Choroid plexus epithelial cell (primary cell): ENCODE measurements around the gene LEUTX.

Experiments used
- DNase-seq: peaks from one replicate; pipeline ENCODE4 v3.0.0-alpha.2; 2010; ENCODE audit warnings: low read depth
- H3K4me3 ChIP-seq: 2 replicates; pipeline ENCODE4 v1.5.1; 2011; ENCODE audit warnings: low read depth, mild to moderate bottlenecking, control low read depth, low read length, moderate library complexity
- TF ChIP-seq, protein P1 (sequence below): conservative IDR thresholded peaks from 2 replicates; pipeline ENCODE4 v1.5.1; 2011; ENCODE audit warnings: low read depth, mild to moderate bottlenecking, control low read depth, inconsistent platforms, low read length, moderate library complexity

LEUTX gene

DNA sequence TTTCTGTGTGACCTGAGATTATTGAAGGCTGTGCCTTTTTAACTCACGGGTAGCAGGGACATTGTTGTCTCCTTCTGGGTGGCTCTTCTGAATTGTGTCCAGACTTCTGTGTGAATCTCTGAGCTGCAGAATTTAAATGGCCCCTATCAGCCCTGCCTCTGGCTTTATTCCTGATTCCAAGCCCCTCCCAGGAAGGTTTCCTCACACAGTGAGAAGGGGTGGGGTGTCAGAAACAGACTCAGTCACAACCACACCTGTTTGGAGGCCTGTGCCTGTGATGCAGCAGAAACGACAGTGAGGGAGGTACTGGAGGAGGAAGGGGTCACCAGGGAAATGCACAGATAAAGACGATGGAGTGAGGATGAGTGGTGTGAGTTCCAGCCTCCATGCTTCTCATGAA is 40.8 kb upstream of the LEUTX start, which contains the start of gene CLC:
Gene CLC (minus strand): TSS at position 139 of the 400 bp plus-strand sequence. CDS start 77 bp downstream, at position 62.
- H3K4me3 ChIP-seq, result no peak within 1 kb of the TSS
- TF ChIP-seq, protein P1, sequence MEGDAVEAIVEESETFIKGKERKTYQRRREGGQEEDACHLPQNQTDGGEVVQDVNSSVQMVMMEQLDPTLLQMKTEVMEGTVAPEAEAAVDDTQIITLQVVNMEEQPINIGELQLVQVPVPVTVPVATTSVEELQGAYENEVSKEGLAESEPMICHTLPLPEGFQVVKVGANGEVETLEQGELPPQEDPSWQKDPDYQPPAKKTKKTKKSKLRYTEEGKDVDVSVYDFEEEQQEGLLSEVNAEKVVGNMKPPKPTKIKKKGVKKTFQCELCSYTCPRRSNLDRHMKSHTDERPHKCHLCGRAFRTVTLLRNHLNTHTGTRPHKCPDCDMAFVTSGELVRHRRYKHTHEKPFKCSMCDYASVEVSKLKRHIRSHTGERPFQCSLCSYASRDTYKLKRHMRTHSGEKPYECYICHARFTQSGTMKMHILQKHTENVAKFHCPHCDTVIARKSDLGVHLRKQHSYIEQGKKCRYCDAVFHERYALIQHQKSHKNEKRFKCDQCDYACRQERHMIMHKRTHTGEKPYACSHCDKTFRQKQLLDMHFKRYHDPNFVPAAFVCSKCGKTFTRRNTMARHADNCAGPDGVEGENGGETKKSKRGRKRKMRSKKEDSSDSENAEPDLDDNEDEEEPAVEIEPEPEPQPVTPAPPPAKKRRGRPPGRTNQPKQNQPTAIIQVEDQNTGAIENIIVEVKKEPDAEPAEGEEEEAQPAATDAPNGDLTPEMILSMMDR, result no peak
- no peak for DNase-seq

DNA sequence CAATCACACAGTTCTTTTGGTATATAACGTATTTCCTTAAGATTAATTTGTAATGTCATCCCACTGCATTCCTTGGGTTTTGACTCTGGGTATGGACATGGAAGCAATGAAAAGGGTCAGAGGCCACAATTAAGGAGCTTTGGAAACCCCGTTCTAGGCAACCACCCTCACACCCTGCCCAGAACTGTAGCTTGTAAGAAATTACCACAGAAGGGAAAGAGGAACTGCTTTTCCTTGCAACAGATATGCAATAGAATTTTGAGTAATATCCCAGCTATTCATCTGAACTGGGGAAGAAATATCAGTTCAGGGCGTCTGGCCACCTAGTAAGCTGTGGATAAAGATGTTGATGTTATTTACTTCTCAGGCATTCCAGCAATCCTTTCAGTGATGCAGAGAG is 39.8 kb upstream of the LEUTX start:
- TF ChIP-seq, protein P1, result no peak
- no peak overlapping the region for H3K4me3 ChIP-seq

DNA sequence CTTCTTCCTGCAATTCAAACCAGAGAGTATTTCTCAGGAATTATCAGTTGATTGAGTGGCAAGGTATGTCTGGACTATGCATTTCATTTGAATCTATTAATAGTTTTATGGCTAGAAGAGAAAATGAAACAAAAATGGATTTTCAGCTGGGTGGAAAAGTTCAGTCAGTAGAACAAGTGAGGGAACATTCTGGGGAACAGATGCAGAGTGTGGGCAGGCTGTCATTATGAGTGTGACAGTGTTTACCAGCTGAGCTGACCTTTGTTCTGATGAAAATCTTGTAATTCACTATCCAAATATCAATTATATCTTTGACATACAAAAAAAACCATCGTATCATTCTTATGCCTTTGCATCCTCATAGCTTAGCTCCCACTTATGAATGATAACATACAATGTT is 38.3 kb upstream of the LEUTX start:
- TF ChIP-seq, protein P1, result no peak
- no peak overlapping the region for H3K4me3 ChIP-seq
- DNase-seq, result no peak

More for the DNA sequence above, 39.8 kb upstream of the LEUTX start:
- DNase-seq, result no peak

DNA sequence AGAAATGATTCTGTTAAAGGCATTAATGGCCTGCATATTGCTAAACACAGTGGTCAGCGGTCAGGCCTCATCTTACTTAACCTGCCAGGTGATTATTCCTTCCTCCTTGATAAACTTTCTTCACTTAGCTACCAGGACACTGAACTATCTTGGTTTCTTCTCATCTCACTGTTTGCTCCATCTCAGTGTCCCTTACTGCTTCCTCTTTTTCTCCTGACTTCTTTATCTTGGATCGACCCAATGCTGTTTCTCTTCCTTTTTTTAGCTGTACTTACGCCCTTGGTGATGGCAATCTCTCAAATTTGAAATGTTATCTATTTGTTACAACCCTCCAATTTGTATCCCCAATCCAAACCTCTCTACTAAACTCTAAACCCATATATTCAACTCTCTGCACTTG is 33.0 kb upstream of the LEUTX start:
- TF ChIP-seq, protein P1, result no peak
- H3K4me3 ChIP-seq, result no peak overlapping the region
- DNase-seq, result no peak

DNA sequence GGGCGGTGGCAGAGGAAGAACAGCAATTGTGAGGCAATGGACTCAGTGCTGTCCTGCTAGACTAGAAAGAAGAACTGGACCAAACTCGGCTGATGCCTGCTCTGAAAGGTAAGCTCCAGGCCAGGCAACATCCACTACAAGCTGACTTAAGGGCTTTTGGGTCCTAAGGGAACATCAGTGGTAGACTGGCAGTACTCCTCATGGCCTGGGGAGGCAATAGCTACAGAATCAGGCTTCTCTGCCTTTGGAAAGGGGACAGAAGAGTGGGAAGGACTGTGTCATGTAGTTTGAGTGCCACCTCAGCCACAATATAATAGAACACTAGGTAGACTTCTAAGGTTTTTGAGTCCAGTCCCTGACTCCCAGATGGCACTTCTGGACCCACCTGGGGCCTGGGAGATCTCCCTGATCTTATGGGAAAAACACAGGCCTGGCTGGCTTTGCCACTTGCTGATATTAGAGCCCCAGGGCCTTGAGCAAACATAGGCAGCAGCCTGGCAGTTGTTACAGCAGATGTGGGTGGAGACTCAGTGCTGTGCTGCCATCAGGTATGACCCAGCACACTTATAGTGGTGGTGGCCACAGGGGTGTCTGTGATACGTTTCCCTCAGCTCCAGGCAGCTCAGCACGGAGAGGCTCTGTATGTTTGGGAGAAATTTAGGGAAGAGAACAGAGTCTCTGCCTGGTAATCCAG is 31.7 kb upstream of the LEUTX start:
- no peak overlapping the region for H3K4me3 ChIP-seq
- TF ChIP-seq, protein P1, result no peak
- DNase-seq, result no peak

DNA sequence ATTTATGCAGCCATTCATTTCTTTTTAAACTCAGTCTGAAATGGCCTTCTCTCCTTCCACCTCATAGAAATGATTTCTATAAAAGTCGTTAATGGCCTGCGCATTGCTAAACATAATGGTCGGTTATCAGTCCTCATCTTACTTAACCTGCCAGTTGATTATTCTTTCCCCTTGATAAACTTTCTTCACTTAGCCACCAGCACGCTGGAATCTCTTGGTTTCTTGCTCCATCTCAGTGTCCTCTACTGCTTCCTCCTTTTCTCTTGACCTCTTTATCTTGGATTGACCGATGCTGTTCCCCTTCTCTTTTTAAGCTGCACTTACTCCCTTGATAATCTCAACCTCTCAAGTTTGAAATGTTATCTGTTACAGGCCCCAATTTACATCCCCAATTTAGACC is 28.7 kb upstream of the LEUTX start:
- no peak for DNase-seq
- TF ChIP-seq, protein P1, result no peak
- no peak overlapping the region for H3K4me3 ChIP-seq

DNA sequence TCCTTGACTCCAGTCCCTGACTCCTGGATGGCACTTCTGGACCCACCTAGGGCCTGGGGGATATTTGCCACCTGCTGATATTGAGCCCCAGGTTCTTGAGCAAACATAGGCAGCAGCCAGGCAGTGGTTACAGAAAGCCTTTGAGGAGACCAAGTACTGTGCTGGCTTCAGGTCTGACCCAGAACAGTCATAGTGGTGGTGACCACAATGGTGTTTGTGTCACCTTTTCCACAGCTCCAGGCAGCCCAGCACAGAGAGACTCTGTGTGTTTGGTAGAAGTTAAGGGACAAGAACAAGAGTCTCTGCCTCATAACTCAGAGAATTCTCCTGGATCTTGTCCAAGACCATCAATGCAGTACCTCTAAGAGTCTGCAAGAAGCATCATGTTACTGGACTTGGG is 26.3 kb upstream of the LEUTX start:
- no peak for DNase-seq
- H3K4me3 ChIP-seq, result no peak overlapping the region
- TF ChIP-seq, protein P1, result no peak
